ENCODE measurements around the gene TMEM140.

Gene TMEM140

GRCh38 chr7:135186841-135187253 is 39.0 kb downstream of the TMEM140 start:
- TF ChIP-seq CTCF (IDR thresholded peaks at IDR 0.05) = no peak
- H3K4me3 ChIP-seq = no peak overlapping the region
- no peak for DNase-seq (ENCODE audit: low spot score)
- H3K27ac ChIP-seq = no peak overlapping the region

GRCh38 chr7:135188298-135188984 is 40.6 kb downstream of the TMEM140 start:
- Histone ChIP-seq H3K27ac (no peak overlapping the region), H3K4me3 (no peak overlapping the region)
- peak; percentile 46 for DNase-seq (ENCODE audit: low spot score)
- TF ChIP-seq CTCF (IDR thresholded peaks at IDR 0.05) = no peak

- peak; percentile 16 for DNase-seq (ENCODE audit: low spot score)
- H3K27ac ChIP-seq = no peak overlapping the region
- no peak overlapping the region for H3K4me3 ChIP-seq
- TF ChIP-seq CTCF (IDR thresholded peaks at IDR 0.05) = no peak
Observed at GRCh38 chr7:135189221-135189662, 41.4 kb downstream of the TMEM140 start.

GRCh38 chr7:135189961-135190360 is 42.1 kb downstream of the TMEM140 start:
- TF ChIP-seq CTCF (IDR thresholded peaks at IDR 0.05) = no peak
- H3K4me3 ChIP-seq = no peak overlapping the region
- DNase-seq (ENCODE audit: low spot score) = no peak
- no peak overlapping the region for H3K27ac ChIP-seq

- H3K27ac ChIP-seq = no peak overlapping the region
- no peak overlapping the region for H3K4me3 ChIP-seq
- TF ChIP-seq CTCF (IDR thresholded peaks at IDR 0.05) = no peak
- DNase-seq (ENCODE audit: low spot score) = no peak
Observed at GRCh38 chr7:135190703-135191102, 42.8 kb downstream of the TMEM140 start.

GRCh38 chr7:135192914-135193536 is 45.2 kb downstream of the TMEM140 start:
- TF ChIP-seq CTCF (IDR thresholded peaks at IDR 0.05) = no peak
- H3K27ac ChIP-seq = no peak overlapping the region
- no peak overlapping the region for H3K4me3 ChIP-seq
- DNase-seq (ENCODE audit: low spot score) = no peak

- DNase-seq (ENCODE audit: low spot score) = no peak
- TF ChIP-seq CTCF (IDR thresholded peaks at IDR 0.05) = no peak
- no peak overlapping the region for H3K4me3 ChIP-seq
- no peak overlapping the region for H3K27ac ChIP-seq
Observed at GRCh38 chr7:135193615-135194081, 45.8 kb downstream of the TMEM140 start.
